HCT116 (cell line): ENCODE results near the gene CERT1.

Experiments
- CBX3 ChIP-seq: IDR thresholded peaks from 2 replicates; pipeline ENCODE4 v1.6.1; 2012; ENCODE audit warnings: low read depth
- CEBPB ChIP-seq: IDR thresholded peaks from 2 replicates; pipeline ENCODE4 v1.6.1; 2012; ENCODE audit warnings: low read depth
- EZH2 ChIP-seq: fragments of 200-600 bp; sonication (generic); IDR thresholded peaks from 2 replicates; pipeline ENCODE4 v1.6.1; 2017; ENCODE audit warnings: antibody characterized with exemption, mixed run types
- JUND ChIP-seq: IDR thresholded peaks from 2 replicates; pipeline ENCODE4 v1.6.1; 2012
- POLR2A ChIP-seq: IDR thresholded peaks from 2 replicates; pipeline ENCODE4 v1.7.0; 2011; ENCODE audit warnings: borderline replicate concordance; ENCODE audit not compliant: insufficient read depth, insufficient read length; ENCODE audit errors: extremely low read depth
- POLR2AphosphoS5 ChIP-seq: IDR thresholded peaks from 2 replicates; pipeline ENCODE4 v1.6.1; 2011; ENCODE audit warnings: mild to moderate bottlenecking, low read depth, low read length, moderate library complexity
- RAD21 ChIP-seq: IDR thresholded peaks from 2 replicates; pipeline ENCODE4 v1.6.1; 2012; ENCODE audit warnings: low read depth, mild to moderate bottlenecking
- YY1 ChIP-seq: IDR thresholded peaks from 2 replicates; pipeline ENCODE4 v1.6.1; 2011; ENCODE audit warnings: low read length, low read depth, moderate library complexity, mild to moderate bottlenecking; ENCODE audit not compliant: insufficient replicate concordance; ENCODE audit errors: extremely low read depth
- ZFX ChIP-seq: fragments of 450-650 bp; IDR thresholded peaks from 2 replicates; pipeline ENCODE4 v1.6.1; 2017
- ZNF274 ChIP-seq: fragments of 200-500 bp; sonication (Bioruptor generic); IDR thresholded peaks from 2 replicates; pipeline ENCODE4 v1.6.1; 2014; ENCODE audit warnings: mild to moderate bottlenecking, low read depth, low read length, inconsistent platforms
- TF ChIP-seq, protein P1 (sequence below), 3 experiments: fragments of 200-600 bp in 1 of 3; sonication (generic) in 1 of 3; IDR thresholded peaks in 2 of 3; conservative IDR thresholded peaks in 1 of 3; 2 replicates each; pipeline ENCODE4 v1.5.1; 2012 to 2017; ENCODE audit warnings: low read depth in 2 of 3, low read length in 2 of 3, antibody characterized with exemption in 1 of 3, borderline replicate concordance in 1 of 3, control low read depth in 1 of 3, mild to moderate bottlenecking in 1 of 3, mixed read lengths in 1 of 3, mixed run types in 1 of 3, moderate library complexity in 1 of 3; ENCODE audit not compliant: insufficient read depth in 1 of 3
- TF ChIP-seq, protein P2 (sequence below): IDR thresholded peaks from 2 replicates; pipeline ENCODE4 v1.6.1; 2012
- TF ChIP-seq, protein P3 (sequence below): IDR thresholded peaks from 2 replicates; pipeline ENCODE4 v1.6.1; 2012; ENCODE audit warnings: low read depth
- TF ChIP-seq, protein P4 (sequence below): IDR thresholded peaks from 2 replicates; pipeline ENCODE4 v1.6.1; 2011; ENCODE audit warnings: mild to moderate bottlenecking, low read length, moderate library complexity; ENCODE audit not compliant: insufficient replicate concordance; ENCODE audit errors: extremely low read depth

DNA sequence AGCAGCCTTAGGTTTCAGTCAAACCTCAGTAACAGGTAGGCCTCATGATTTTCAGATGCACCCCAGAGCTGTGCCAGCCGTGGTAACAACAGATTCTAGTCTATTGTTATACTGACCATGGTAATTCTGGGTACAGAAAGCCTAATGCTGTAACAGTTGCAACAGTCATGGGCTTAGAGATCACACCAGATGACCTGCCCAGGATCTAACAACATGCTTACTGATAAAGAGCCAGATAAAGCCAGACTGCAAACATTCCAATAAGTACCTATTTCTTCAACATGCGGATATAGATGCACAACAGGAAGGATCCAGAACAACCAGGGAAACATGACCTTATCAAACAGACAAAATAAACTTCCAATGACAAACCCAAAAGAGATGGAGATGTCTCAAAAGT, 42.8 kb downstream of the CERT1 start:
- TF ChIP-seq, protein P1, sequence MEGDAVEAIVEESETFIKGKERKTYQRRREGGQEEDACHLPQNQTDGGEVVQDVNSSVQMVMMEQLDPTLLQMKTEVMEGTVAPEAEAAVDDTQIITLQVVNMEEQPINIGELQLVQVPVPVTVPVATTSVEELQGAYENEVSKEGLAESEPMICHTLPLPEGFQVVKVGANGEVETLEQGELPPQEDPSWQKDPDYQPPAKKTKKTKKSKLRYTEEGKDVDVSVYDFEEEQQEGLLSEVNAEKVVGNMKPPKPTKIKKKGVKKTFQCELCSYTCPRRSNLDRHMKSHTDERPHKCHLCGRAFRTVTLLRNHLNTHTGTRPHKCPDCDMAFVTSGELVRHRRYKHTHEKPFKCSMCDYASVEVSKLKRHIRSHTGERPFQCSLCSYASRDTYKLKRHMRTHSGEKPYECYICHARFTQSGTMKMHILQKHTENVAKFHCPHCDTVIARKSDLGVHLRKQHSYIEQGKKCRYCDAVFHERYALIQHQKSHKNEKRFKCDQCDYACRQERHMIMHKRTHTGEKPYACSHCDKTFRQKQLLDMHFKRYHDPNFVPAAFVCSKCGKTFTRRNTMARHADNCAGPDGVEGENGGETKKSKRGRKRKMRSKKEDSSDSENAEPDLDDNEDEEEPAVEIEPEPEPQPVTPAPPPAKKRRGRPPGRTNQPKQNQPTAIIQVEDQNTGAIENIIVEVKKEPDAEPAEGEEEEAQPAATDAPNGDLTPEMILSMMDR (IDR thresholded peaks at IDR 0.05 in 2 of 3, conservative IDR thresholded peaks at IDR 0.05 in 1 of 3; ENCODE audit: borderline replicate concordance in 1 of 3, insufficient read depth in 1 of 3, low read depth in 2 of 3, low read length in 2 of 3), result no peak
- no peak for TF ChIP-seq RAD21
- TF ChIP-seq ZNF274, result no peak
- no peak for TF ChIP-seq ZFX
- no peak for TF ChIP-seq EZH2
- TF ChIP-seq POLR2AphosphoS5, result no peak
- no peak for TF ChIP-seq POLR2A
- TF ChIP-seq YY1, result no peak
- no peak for TF ChIP-seq CBX3
- TF ChIP-seq, protein P2, sequence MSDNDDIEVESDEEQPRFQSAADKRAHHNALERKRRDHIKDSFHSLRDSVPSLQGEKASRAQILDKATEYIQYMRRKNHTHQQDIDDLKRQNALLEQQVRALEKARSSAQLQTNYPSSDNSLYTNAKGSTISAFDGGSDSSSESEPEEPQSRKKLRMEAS, result no peak
- TF ChIP-seq CEBPB, result no peak
- TF ChIP-seq JUND, result no peak
- TF ChIP-seq, protein P3, sequence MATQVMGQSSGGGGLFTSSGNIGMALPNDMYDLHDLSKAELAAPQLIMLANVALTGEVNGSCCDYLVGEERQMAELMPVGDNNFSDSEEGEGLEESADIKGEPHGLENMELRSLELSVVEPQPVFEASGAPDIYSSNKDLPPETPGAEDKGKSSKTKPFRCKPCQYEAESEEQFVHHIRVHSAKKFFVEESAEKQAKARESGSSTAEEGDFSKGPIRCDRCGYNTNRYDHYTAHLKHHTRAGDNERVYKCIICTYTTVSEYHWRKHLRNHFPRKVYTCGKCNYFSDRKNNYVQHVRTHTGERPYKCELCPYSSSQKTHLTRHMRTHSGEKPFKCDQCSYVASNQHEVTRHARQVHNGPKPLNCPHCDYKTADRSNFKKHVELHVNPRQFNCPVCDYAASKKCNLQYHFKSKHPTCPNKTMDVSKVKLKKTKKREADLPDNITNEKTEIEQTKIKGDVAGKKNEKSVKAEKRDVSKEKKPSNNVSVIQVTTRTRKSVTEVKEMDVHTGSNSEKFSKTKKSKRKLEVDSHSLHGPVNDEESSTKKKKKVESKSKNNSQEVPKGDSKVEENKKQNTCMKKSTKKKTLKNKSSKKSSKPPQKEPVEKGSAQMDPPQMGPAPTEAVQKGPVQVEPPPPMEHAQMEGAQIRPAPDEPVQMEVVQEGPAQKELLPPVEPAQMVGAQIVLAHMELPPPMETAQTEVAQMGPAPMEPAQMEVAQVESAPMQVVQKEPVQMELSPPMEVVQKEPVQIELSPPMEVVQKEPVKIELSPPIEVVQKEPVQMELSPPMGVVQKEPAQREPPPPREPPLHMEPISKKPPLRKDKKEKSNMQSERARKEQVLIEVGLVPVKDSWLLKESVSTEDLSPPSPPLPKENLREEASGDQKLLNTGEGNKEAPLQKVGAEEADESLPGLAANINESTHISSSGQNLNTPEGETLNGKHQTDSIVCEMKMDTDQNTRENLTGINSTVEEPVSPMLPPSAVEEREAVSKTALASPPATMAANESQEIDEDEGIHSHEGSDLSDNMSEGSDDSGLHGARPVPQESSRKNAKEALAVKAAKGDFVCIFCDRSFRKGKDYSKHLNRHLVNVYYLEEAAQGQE, result no peak
- TF ChIP-seq, protein P4, sequence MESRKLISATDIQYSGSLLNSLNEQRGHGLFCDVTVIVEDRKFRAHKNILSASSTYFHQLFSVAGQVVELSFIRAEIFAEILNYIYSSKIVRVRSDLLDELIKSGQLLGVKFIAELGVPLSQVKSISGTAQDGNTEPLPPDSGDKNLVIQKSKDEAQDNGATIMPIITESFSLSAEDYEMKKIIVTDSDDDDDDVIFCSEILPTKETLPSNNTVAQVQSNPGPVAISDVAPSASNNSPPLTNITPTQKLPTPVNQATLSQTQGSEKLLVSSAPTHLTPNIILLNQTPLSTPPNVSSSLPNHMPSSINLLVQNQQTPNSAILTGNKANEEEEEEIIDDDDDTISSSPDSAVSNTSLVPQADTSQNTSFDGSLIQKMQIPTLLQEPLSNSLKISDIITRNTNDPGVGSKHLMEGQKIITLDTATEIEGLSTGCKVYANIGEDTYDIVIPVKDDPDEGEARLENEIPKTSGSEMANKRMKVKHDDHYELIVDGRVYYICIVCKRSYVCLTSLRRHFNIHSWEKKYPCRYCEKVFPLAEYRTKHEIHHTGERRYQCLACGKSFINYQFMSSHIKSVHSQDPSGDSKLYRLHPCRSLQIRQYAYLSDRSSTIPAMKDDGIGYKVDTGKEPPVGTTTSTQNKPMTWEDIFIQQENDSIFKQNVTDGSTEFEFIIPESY, result no peak
